NB4 (cell line): ENCODE measurements around the gene LIN7B.

Experiments
- MYC ChIP-seq: IDR thresholded peaks from 2 replicates; pipeline ENCODE4 v1.6.1; 2011; ENCODE audit warnings: low read depth, low read length
- POLR2A ChIP-seq: IDR thresholded peaks from 2 replicates; pipeline ENCODE4 v1.6.1; 2011; ENCODE audit warnings: mild to moderate bottlenecking; ENCODE audit not compliant: insufficient read length; ENCODE audit errors: extremely low read depth
- TF ChIP-seq, protein P1 (sequence below): IDR thresholded peaks from one replicate; pipeline ENCODE4 v1.5.1; 2012; ENCODE audit warnings: low read depth, low read length
- TF ChIP-seq, protein P2 (sequence below): IDR thresholded peaks from 2 replicates; pipeline ENCODE4 v1.6.1; 2011; ENCODE audit warnings: low read depth, low read length

DNA sequence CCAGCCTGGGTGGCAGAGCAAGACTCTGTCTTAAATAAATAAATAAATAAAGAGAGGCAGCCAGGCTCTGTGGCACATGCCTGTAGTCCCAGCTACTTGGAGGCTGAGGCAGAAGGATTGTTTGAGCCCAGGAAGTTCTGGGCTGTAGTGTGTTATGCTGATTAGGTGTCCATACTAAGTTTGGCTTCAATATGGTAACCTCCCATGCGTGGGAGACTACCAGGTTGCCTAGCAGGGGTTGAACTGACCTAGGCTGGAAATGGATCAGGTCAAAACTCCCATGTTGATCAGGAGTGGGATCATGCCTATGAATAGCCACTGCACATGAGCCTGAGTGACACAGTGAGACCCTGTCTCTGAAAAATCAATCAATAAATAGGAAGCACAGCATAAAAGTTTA is 32.9 kb upstream of the LIN7B start:
- TF ChIP-seq, protein P1, sequence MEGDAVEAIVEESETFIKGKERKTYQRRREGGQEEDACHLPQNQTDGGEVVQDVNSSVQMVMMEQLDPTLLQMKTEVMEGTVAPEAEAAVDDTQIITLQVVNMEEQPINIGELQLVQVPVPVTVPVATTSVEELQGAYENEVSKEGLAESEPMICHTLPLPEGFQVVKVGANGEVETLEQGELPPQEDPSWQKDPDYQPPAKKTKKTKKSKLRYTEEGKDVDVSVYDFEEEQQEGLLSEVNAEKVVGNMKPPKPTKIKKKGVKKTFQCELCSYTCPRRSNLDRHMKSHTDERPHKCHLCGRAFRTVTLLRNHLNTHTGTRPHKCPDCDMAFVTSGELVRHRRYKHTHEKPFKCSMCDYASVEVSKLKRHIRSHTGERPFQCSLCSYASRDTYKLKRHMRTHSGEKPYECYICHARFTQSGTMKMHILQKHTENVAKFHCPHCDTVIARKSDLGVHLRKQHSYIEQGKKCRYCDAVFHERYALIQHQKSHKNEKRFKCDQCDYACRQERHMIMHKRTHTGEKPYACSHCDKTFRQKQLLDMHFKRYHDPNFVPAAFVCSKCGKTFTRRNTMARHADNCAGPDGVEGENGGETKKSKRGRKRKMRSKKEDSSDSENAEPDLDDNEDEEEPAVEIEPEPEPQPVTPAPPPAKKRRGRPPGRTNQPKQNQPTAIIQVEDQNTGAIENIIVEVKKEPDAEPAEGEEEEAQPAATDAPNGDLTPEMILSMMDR, result no peak
- TF ChIP-seq POLR2A (no peak), MYC (no peak)
- TF ChIP-seq, protein P2, sequence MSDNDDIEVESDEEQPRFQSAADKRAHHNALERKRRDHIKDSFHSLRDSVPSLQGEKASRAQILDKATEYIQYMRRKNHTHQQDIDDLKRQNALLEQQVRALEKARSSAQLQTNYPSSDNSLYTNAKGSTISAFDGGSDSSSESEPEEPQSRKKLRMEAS, result no peak
